ENCODE data around the gene ANKUB1. TPM values are rescaled to one million over a fixed set of nuclear protein-coding genes. Genes with fewer than 3 reads are reported as not detected.

ANKUB1 gene
- total and polyA plus RNA-seq, 3 donors from 2014 or later, result 0.56 to 3.3 (median 2.5) TPM

DNA sequence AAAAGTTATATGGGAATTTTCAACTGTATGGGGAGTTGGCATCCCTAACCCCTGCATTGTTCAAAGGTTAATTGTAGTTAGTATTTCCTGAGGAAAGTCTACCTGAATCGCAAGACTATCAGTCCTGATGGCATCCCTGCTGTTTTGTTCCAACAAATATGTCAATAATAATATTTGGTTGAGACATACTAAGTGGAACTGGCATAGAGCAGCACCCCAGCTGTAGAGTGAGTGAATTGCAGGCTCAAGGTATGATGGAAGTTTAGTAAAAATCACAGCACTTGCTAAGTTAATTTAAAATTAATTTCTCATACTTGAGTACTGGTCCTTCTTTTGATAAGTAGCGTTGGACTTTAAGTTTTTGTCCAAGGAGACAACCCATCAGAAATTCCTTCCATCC lies 22.1 kb downstream of the ANKUB1 start:
- TF ChIP-seq POLR2A (IDR thresholded peaks at IDR 0.05) (no peak), CTCF (IDR thresholded peaks at IDR 0.05) (no peak)
- Histone ChIP-seq H3K4me3 (no peak overlapping the region), H3K9me3 (no peaks in the 10 kb centered on the region), H3K27me3 (no peaks in the 10 kb centered on the region), H3K36me3 (ENCODE audit: low read depth, missing control alignments) (no peaks in the 10 kb centered on the region), H3K4me1 (no peaks in the 10 kb centered on the region), H3K27ac (no peak overlapping the region)
- intact Hi-C loops (cut with DNase I; ENCODE audit: low total_unique reads), result no loop called here
- WGBS, 2 donors, result 88 to 92% methylated on average over 2 of the region's 2 CpGs
- DNase-seq, result no peak

DNA sequence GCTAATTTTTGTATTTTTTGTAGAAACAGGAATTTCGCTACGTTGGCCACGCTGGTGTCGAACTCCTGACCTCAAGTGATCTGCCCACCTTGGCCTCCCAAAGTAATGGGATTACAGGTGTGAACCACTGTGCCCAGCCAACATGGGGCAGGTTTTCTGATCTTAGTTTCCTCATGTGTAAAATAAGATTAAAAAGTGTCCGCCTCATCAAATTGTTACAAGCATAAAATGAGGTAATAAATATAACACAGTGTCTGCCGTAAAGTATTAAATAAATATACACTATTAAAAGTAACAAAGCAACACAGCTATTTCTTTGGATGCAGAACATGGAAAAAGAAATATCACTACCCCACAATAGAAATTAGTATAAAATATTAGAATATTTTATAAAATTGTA lies 23.6 kb downstream of the ANKUB1 start:
- H3K4me3 ChIP-seq, result no peak overlapping the region
- TF ChIP-seq CTCF (IDR thresholded peaks at IDR 0.05) (no peak), POLR2A (IDR thresholded peaks at IDR 0.05) (no peak)
- 91 to 97% methylated on average over 6 of the region's 6 CpGs for WGBS, 2 donors
- H3K27ac ChIP-seq, result no peak overlapping the region
- no peaks in the 10 kb centered on the region for H3K36me3 ChIP-seq (ENCODE audit: low read depth, missing control alignments)
- H3K27me3 ChIP-seq, result no peaks in the 10 kb centered on the region
- no peak for DNase-seq
- intact Hi-C loops (cut with DNase I; ENCODE audit: low total_unique reads), result no loop called here
- H3K4me1 ChIP-seq, result no peaks in the 10 kb centered on the region
- H3K9me3 ChIP-seq, result no peaks in the 10 kb centered on the region

- 85 to 92% methylated on average over 6 of the region's 6 CpGs for WGBS, 2 donors
- no peak overlapping the region for H3K4me3 ChIP-seq
- H3K9me3 ChIP-seq, result no peaks in the 10 kb centered on the region
- no peaks in the 10 kb centered on the region for H3K27me3 ChIP-seq
- DNase-seq, result no peak
- H3K36me3 ChIP-seq (ENCODE audit: low read depth, missing control alignments), result no peaks in the 10 kb centered on the region
- H3K27ac ChIP-seq, result peak overlapping the region in 1 of 2 donors; percentile 39
- TF ChIP-seq POLR2A (IDR thresholded peaks at IDR 0.05) (no peak), CTCF (IDR thresholded peaks at IDR 0.05) (no peak)
- intact Hi-C loops (cut with DNase I; ENCODE audit: low total_unique reads), result no loop called here
- H3K4me1 ChIP-seq, result no peaks in the 10 kb centered on the region
Observed at GRCh38 chr3:149767720-149768119, 24.6 kb downstream of the ANKUB1 start.

DNA sequence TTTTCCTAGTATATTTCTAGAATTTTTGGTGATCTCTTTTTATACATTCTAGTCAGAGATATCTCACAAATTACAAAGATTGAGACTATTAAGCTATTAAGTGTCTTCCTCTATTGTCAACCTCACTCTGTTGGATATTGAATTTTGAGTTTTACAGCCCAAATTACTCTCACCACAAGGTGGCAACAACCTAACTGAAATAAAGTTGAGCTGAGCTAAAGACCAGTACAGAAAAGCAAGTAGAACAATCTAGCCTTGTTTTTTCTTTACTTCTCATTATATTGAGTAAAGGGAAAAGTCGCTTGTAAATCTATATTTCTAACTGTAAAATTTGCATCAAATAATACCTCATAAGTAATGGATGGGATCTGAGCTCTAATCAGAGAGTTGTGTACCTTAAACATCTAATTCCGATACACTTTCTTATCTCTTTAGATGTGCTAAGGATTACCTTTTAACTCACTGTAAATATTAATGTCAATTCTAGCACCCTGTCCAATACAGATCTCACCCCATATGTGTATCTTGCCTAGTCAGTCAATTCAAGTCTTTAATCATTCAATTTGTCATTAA lies 26.5 kb downstream of the ANKUB1 start:
- H3K27ac ChIP-seq, result no peak overlapping the region
- no peaks in the 10 kb centered on the region for H3K4me1 ChIP-seq
- H3K9me3 ChIP-seq, result no peaks in the 10 kb centered on the region
- no peaks in the 10 kb centered on the region for H3K36me3 ChIP-seq (ENCODE audit: low read depth, missing control alignments)
- no peak for DNase-seq
- H3K27me3 ChIP-seq, result no peaks in the 10 kb centered on the region
- H3K4me3 ChIP-seq, result no peak overlapping the region
- 63 to 72% methylated on average over 2 of the region's 2 CpGs for WGBS, 2 donors
- TF ChIP-seq POLR2A (IDR thresholded peaks at IDR 0.05), result no peak
- peak; percentile 49 to 63 (median 52) for TF ChIP-seq CTCF (IDR thresholded peaks at IDR 0.05)
- intact Hi-C loops (cut with DNase I; ENCODE audit: low total_unique reads), result no loop called here

- TF ChIP-seq POLR2A (IDR thresholded peaks at IDR 0.05) (no peak), CTCF (IDR thresholded peaks at IDR 0.05) (no peak)
- no peak for DNase-seq
- no peaks in the 10 kb centered on the region for H3K27me3 ChIP-seq
- H3K27ac ChIP-seq, result no peak overlapping the region
- no peaks in the 10 kb centered on the region for H3K36me3 ChIP-seq (ENCODE audit: low read depth, missing control alignments)
- intact Hi-C loops (cut with DNase I; ENCODE audit: low total_unique reads), result no loop called here
- no peaks in the 10 kb centered on the region for H3K9me3 ChIP-seq
- H3K4me3 ChIP-seq, result no peak overlapping the region
- WGBS, 2 donors, result 59 to 60% methylated on average over 1 of the region's 1 CpG
- H3K4me1 ChIP-seq, result no peaks in the 10 kb centered on the region
Observed at GRCh38 chr3:149764302-149764701, 28.1 kb downstream of the ANKUB1 start.

Measured in testis (tissue), 3 donors.